Stimulated activated CD8-positive, alpha-beta memory T cell treated with anti-CD3 and anti-CD28 coated beads, Interleukin-12 subunit alpha, Interleukin-12 subunit beta, amount 100 ng/mL, for 4 hours (primary cell): Measurements from ENCODE around the gene TIMM10.

Experiments used
- DNase-seq: peaks from one replicate; pipeline ENCODE4 v3.0.0-alpha.2; 2020; ENCODE audit warnings: low read depth

Gene TIMM10

DNA sequence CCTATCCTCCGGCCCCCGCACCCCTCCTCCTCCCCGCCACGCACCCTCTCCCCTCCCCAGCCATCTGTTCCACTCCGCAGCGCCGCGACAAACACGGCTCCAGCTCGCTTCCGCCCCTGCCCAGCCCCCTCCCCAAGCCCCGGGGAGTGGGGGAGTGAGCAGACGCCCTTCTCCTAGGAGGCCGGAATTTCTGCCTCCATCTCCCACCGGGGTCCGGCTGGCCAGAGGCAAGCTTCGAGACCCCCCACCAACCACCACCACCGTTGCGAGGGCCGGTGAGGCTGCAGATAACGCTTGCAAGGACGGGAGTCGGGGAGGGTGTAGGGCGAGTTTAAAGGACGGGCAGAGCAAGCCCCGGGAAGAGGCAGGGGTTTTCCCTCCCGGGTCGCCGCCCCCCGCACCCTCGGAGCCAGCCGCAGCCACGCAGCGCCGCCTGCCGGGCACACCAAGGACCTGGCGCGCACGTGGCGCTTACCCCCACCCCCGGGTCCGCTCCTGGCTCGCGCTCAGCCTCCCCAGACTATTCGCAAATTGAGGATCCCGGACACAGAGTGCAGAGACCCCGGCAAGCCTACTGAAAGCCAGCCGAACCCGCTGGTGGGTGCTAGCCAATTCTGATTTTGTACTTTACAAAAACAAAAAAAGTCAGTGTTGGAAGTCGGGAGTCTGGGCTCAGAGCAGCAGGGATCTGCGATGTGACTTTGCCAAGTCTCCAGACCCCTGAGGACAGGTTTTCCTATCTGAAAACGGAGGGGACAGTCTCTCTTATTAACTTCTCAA is 47.6 kb downstream of the TIMM10 start:
- DNase-seq: peak; percentile 58

DNA sequence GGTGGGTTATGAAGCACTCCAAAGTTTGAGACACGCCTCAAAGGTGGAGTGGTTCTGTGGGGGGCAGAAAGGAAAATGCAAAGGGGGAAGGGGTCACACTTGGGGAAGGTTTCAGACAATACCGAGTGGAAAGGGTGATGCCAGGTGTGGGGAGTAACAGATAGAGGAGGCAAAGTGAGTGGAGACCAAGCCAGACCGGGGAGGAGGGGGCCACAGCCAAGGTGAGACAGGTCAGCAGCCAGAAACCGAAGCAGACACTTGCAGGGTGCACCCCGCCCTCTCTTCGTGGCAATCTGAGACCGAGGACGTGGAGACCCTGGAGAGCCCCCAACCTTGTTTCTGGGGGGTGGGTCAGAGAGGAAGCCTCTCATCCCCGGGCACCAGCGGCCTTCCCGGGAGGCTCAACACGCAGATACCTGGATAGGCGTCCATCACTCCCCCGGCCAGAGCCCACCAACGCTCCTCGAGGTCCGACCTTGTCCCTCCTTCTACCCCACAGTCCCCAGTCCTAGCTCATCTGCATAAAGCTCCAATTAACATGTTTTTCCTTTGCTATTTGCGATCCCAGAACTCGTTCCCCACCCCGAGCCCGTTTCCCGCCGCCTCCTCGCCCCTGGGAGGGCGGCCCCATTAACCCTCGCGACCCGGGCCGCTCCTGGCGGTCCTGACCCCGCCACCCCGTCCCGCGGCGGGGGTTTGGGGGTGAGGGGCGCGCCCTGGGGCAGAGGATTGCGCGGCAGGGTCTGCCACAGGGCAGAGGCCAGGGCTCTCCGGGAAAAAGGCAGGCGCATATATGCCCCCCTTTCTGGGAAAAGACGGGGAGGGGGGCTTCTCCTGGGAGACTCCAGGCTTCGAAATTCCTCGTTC is 48.4 kb downstream of the TIMM10 start:
- no peak for DNase-seq

DNA sequence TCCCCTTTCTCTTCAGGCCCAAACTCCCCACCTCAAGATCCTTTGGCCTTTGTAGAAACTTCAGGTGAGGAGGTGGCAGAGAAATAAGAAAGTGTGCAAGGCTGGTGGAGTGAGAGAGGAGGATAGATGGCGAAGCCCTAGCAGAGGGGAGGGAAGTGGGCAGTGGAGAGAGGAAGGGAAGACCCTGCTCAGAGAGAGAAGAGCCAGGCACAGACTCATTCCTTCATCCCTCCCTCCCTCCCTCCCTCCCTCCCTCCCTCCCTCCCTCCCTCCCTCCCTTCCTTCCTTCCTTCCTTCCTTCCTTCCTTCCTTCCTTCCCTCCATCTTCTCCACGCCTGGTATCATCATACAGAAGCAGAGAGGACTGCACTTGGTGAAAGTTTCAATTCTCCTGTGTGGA is 49.2 kb downstream of the TIMM10 start:
- DNase-seq: no peak

DNA sequence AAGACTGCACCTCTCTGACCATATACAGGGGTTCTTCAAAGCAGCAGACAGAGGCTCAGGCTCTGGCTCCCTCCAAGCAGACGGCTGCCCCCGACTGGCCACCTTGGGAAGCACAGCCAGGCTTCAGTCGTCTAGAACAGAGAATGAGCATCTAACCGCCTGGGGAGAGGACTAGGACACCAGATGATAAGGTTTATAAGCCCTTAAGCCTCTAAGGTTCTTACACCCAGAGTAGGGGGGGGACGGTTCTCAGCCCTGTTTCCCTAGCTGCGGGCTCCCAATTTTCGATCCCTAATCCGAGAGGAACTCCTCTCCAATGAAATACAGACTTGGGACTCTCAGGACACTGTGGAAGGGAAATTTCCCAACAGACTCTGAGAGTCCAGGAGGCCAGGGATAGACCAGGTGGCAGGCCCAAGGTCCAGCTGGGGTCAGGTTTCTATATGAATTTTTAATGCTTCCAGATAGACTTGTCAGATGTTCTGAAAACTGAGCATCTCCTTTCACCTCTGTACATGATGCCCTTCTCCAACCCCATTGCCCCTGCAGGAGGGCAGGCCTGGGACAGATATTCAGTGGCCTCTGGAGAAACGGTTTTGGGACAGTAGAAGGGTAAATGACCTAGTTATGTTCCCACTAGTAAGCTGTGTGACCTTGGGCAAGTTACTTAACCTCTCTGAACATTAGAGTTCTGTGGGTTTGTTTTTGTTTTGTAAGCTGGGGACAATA is 50.0 kb downstream of the TIMM10 start:
- peak; percentile 43 for DNase-seq

DNA sequence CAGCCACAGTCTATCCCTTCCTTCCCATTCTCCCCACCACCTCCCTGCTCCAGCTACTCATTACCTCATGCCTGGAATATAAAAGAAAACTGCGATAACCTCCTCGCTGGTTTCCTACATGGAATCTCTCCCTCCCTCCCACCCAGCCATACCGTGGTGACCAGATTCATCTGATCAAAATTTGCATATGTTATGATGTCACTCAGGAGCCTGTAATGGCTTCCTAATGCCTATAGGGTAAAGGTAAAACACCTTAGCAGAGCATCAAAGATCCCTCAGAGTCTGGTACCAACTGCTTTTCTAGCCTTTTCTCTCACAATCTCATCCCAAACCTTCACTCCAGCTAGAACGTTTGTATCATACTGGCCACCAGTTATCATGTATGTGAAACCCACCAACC is 50.6 kb downstream of the TIMM10 start:
- no peak for DNase-seq

DNA sequence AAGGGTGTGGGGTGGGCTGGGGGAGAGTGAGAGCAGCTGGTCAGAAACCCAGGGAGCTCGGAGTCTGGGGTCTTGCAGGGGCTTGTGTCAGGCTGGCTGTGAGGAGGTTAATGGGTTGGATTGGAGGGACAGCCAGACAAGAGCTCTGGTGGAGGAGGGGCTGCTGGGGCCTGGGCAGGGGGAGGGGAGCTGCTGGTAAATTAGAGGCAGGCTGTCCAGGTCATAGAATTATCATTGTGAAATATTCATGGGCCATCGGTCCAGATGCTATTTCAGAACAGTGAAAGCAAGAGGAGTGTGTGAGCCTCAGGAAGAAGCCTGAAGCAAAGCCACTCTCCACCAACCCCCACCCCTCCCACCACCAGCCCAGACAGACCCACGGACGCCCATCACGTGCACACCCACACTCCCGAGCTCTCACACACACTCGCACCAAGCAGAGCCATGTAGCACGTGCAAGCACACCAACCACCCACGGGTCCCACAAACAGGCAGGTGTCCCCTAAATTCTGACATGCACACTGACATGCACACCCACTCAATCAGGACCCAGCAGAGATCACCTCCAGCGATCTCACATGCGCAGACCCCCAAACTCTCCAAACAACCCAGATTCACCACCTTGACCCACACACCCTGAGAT is 51.4 kb downstream of the TIMM10 start:
- DNase-seq: no peak
